Keratinocyte (primary cell): ENCODE measurements around the gene EIF2B1.

Source experiments
- EZH2 ChIP-seq: IDR thresholded peaks from one replicate; pipeline ENCODE4 v1.6.1; 2012; ENCODE audit warnings: inconsistent platforms, mild to moderate bottlenecking, low read length, moderate library complexity
- TF ChIP-seq, protein P1 (sequence below), 3 experiments: IDR thresholded peaks in 1 of 3; conservative IDR thresholded peaks in 1 of 3; optimal IDR thresholded peaks in 1 of 3; 2 replicates in 2 of 3; 3 replicates in 1 of 3; pipeline versions ENCODE3 to v1.5.1; 2011; ENCODE audit warnings: low read length in 3 of 3, mild to moderate bottlenecking in 3 of 3, moderate library complexity in 2 of 3, control low read depth in 1 of 3, inconsistent platforms in 1 of 3; ENCODE audit not compliant: insufficient read depth in 2 of 3; ENCODE audit errors: extremely low read depth in 1 of 3

DNA sequence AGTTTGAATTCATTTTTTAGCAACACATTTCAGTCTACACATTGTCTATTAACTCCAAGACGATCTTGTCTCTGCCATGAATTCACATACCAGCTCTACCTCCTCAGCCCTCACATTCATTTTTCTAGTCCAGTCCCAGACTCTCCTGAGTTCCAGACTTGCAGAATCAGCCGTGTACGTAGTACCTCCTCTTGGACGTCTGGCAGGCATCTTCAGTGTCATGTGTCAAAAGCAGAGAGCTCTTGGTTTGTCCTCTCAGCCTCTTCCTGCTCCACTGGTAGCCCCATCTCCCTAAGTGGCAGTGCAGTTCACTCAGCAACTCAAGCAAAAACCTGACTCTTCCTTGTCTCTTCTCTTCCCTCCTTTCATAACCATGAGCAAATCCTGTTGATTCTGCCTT is 22.9 kb upstream of the EIF2B1 start:
- TF ChIP-seq, protein P1, sequence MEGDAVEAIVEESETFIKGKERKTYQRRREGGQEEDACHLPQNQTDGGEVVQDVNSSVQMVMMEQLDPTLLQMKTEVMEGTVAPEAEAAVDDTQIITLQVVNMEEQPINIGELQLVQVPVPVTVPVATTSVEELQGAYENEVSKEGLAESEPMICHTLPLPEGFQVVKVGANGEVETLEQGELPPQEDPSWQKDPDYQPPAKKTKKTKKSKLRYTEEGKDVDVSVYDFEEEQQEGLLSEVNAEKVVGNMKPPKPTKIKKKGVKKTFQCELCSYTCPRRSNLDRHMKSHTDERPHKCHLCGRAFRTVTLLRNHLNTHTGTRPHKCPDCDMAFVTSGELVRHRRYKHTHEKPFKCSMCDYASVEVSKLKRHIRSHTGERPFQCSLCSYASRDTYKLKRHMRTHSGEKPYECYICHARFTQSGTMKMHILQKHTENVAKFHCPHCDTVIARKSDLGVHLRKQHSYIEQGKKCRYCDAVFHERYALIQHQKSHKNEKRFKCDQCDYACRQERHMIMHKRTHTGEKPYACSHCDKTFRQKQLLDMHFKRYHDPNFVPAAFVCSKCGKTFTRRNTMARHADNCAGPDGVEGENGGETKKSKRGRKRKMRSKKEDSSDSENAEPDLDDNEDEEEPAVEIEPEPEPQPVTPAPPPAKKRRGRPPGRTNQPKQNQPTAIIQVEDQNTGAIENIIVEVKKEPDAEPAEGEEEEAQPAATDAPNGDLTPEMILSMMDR (optimal IDR thresholded peaks at IDR 0.05 in 1 of 3, IDR thresholded peaks at IDR 0.05 in 1 of 3, conservative IDR thresholded peaks at IDR 0.05 in 1 of 3; ENCODE audit: extremely low read depth in 1 of 3, insufficient read depth in 2 of 3, low read length in 3 of 3) = no peak
- no peak for TF ChIP-seq EZH2
